NCI-H524 treated with DMSO at 0.1 percent for 48 hours (cell line): Measurements from ENCODE around the gene NETO1.
A peak's percentile ranks its signal among the peaks of the same experiment; 100 is the strongest.

Experiments used
- DNase-seq: peaks from one replicate; lab custom pipeline; 2025; lab: John Stamatoyannopoulos, UW

Gene NETO1, protein sequence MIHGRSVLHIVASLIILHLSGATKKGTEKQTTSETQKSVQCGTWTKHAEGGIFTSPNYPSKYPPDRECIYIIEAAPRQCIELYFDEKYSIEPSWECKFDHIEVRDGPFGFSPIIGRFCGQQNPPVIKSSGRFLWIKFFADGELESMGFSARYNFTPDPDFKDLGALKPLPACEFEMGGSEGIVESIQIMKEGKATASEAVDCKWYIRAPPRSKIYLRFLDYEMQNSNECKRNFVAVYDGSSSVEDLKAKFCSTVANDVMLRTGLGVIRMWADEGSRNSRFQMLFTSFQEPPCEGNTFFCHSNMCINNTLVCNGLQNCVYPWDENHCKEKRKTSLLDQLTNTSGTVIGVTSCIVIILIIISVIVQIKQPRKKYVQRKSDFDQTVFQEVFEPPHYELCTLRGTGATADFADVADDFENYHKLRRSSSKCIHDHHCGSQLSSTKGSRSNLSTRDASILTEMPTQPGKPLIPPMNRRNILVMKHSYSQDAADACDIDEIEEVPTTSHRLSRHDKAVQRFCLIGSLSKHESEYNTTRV

DNA sequence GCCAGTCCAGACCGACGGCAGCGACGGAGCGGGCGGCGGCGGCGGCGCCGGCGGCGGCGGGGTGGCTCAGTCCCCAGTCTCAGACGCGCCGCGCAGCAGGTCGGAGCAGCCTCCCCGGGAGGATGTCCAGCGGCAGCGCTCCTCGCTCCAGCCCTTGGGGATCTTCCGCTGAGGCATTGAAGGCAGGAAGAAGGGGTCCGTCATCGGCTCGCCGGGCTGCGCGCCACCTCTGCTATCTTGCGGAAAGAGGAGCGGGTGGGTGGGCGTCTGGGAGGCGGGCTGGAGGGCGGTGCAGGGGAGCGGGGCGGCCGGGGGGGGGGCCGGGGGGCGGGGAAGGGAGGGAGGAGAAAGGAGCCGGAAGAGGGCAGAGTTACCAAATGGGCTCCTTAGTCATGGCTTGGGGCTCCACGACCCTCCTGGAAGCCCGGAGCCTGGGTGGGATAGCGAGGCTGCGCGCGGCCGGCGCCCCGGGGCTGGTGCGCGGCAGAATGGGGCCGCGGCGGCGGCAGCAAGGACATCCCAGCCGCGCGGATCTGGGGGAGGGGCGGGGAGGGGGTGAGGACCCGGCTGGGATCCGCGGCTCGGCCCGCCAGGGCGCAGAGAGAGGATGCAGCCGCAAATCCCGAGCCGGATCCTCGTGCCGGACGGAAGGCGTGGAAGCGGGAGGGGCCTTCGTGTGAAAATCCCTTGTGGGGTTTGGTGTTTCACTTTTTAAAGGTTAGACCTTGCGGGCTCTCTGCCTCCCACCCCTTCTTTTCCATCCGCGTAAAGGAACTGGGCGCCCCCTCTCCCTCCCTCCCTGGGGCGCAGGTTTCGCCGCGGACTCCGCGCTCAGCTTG, at the start of gene NETO1:
TSS of gene NETO1 (minus strand) at position 242 of the 839 bp plus-strand sequence. CDS start 696 bp downstream, outside the sequence.
- DNase-seq, result no peak

DNA sequence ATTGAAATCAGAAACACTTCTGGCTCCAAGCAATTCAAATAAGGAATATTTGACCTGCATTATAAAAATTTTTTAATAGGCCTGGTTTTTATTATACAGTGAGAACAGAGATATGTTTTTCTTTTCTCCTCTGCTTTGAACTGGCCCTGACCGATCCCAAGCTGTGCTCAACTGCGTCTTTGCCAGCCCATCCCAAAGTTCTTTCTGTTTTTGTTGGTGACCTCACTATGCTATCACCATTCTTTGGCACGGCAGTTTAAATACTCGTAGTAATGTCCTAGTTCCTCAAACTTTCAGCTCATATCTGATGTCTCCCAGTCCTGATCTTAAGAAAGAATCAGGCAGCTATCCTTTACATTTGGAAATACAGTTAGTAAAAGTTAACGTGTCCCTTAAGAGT, 42.3 kb upstream of the NETO1 start:
- DNase-seq, result no peak

DNA sequence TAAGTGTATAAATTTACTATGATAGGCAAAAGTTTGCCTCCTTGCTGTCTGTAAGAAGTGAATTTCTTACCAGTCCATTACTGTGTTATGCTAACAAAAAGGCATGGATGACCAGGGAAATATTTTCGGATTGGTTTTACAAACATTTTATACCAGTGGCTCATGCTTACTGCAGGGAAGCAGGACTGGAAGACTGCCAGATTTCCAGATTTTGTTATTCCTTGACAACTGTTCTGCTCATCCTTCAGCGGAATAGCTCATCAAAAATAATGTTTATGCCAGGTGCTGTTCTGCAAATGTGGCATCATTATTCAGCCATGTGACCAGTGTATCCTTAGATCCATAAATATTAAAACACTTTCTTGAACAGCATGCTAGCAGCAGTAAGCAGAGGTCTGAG, 40.4 kb upstream of the NETO1 start:
- DNase-seq, result peak; percentile 1

DNA sequence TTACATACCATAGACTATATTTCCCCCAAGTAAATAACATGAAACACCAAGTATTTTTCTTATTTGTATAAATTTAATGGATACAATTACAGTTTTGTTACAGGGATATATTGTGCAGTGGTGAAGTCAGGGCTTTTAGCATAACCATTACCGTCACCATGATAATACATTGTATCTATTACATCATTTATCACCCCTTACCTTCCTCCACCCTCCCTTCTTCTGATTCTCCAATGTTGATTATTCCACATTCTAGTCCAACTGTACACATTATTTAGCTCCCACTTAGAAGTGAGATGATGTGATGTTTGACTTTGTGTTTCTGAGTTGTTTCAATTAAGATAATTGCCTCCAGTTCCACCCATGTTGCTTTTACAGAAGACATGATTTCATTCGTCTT, 35.2 kb upstream of the NETO1 start:
- DNase-seq, result no peak

DNA sequence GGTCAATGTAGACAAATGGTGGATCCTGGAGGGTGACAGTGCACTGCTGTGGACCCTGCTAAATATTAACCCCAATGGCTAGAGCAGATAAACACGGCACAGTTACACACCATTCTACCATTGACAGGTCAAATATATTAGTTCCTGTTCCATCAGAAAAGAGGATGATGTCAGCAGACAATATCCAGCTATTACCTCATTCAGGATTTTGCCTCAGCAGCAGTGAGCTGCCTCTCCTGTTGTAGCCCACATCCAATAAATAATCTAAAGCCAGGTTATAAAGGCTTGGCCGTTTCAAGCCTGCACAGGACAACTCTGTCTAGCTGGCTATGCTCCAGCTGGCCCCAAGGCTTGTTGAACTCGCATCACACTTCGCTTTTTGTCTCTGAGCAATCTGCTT, 31.6 kb upstream of the NETO1 start:
- DNase-seq, result no peak

DNA sequence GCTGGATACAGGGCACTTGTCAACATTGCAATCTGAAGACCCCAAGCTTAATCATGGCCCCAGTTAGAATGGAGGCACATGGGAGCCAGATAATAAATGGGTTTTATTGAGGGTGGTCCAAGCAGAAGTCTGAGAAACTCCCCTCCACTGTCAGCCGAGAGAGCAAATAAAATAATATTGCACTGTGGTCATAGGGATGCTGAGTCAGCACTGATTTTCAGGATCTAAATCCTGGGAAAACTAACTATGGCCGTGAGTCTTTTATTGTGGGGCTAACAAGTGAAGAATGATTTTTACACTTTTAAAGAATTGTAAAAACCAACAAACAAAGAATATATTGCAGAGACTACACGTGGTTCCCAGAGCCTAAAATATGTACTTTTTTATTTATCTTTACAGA, 31.1 kb upstream of the NETO1 start:
- no peak for DNase-seq

DNA sequence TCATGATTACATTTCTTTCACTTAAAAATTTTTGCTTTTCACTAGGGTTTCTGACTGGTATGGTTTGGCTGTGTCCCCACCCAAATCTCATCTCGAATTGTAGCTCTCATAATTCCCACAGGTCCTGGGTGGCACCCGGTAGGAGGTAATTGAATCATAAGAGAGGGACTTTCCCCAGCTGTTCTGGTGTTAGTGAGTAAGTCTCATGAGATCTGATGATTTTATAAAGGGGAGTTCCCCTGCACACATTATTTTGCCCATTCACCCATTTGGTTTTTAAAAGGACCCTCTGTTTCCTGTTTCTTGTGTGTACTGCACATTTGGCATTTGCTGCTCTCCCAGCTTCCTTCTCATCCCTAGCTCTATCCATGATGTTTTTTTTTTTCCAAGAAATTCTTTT, 27.8 kb upstream of the NETO1 start:
- no peak for DNase-seq

DNA sequence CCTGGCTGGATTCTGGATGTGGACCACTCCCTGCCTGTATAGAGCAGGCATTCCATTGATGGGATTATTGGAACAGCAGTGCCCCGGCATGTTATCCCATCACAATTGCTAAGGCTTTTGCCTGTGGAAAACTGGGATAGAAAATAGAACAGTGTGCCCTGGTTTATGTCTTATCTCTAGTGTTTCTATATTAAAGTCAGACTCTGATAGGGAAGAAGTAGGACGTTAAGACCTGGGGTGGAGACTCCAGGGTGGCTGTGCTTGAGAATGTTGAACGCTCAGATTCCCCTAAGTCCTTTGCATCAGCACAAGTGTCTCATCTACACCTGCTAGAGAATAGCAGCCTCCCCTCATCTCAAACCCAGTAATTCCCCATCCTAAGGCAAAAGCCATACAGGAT, 10.8 kb upstream of the NETO1 start:
- DNase-seq, result no peak

DNA sequence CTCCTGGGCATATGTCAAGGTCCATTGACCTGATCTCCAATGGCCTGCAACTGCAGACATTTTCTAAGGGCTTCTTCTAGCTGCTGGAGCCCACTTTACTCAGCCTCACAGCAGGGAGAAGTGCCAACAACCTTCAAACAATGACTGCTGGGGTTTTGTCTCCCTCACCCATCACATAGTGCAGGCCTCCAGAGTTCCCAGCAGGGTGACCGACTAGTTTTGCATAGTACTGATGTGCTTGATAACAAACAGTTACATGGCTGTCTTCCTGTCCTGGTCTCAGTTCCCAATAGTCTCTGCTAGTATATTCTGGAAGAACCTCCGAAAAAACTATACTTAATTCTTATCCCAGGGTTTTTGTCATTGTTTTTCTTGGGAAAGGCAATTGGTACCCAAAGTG, 10.4 kb upstream of the NETO1 start:
- no peak for DNase-seq

DNA sequence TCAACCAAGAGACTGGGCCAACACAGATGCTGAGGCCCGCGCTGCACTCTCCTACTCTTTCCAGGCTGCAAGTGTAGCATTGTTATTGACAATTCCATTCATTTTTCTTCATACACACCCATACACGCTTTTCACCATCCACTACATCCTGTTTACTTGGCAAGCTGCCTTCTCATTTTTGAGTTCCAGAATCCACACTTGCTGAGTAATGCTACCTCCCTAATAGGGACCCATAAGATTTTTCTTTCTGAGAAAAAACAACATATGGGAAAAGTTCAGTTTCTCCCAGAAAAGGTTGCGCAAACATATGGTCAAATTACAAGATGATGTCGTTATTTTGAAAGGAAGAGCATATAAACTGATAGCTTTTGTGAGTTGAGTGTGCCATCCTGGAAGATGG, 3.3 kb upstream of the NETO1 start:
- no peak for DNase-seq

DNA sequence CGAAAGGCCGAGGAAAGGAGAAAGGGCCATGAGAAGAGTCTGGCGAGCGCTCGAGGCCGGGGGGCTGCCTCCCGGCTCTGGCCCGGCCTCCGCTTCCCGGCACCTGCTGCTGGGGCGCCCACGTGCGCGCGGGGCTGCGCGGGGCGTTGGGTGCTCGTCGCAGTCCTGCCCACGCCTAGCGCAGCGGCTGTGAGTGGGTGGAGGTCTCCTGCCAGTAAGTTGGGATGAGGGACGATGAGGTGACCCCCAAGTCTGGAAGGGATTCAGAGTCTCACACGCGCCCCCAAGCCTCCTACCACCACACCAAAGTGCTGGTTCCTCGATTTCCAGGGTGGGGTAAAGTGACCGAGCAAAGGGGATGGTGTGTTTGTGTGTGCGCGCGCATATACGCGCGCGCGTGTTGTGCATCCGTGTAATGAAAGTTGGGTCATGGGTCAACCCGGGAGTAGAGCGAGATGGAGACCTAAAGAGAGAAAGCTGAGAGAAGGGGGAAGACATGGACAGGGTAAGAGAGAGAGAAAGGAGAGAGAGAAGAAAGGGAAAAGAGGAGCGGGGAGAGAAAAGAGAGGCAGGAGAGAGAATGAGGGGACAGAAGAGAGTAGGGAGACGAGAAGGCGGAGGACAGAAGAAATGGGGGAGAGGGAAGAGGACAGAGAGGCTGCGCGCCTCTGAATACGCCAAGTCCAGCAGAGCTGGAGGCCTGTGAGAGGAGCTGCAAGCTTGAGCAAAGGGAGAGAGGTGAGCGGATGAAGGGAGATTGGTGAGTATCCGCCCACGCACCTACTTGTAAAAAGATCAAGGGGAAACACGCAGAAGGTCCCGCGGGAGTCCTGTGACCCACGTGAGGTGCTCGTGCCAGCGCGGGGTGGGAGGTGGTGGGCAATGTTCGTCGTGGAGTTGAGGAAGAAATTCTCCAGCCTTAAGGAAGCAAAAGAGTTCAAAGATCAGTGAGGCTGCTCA, 1.7 kb upstream of the NETO1 start:
- DNase-seq, result no peak

DNA sequence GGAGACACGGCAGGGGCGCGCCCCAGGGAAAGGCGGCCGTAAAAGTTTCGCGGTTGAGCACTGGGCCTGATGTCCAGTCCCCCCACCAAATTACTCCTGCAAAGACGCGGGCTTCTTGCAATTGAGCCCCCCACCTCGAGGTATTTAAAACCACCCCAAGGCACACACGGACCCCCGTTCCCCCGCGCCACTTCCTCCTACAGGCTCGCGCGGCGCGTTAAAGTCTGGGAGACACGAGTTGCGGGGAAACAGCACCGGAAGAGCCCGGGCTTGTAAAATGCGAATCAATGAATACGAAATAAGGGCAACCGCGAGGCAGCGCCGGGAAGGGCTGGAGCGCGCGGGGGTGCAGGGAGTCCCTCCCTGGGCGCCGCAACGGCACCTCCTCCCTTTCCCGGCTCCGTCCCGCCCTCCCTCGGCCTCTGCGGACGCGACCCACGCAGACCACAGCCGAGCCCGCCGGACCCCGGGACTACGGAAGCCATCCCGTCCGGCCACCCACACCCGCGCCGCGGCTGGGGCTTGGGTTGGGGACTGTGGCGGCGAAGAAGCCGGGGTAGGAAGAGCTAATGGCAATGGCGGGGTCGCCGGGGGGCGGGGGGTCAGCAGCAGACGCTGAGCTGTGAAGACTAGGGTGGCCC, 918 bp upstream of the NETO1 start:
- DNase-seq, result no peak

DNA sequence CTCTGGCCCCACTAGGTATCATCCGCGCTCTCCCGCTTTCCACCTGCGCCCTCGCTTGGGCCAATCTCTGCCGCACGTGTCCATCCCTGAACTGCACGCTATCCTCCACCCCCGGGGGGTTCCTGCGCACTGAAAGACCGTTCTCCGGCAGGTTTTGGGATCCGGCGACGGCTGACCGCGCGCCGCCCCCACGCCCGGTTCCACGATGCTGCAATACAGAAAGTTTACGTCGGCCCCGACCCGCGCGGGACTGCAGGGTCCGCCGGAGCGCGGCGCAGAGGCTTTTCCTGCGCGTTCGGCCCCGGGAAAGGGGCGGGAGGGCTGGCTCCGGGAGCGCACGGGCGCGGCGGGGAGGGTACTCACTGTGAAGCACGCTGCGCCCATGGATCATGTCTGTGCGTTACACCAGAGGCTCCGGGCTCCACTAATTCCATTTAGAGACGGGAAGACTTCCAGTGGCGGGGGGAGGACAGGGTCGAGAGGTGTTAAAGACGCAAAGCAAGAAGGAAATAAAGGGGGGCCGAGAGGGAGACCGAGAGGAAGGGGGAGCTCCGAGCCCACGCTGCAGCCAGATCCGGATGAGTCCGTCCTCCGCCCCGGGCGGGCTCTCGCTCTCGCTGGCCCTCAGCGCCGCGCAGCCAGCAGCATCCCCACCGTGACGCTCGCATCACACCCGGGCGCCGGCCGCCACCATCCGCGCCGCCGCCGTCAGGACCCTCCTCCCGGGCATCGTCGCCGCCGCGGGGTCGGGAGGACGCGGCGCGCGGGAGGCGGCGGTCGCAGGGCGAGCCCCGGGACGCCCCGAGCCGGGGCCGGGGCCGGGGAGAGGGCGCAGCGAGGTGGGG, 664 bp downstream of the NETO1 start:
- DNase-seq, result no peak

DNA sequence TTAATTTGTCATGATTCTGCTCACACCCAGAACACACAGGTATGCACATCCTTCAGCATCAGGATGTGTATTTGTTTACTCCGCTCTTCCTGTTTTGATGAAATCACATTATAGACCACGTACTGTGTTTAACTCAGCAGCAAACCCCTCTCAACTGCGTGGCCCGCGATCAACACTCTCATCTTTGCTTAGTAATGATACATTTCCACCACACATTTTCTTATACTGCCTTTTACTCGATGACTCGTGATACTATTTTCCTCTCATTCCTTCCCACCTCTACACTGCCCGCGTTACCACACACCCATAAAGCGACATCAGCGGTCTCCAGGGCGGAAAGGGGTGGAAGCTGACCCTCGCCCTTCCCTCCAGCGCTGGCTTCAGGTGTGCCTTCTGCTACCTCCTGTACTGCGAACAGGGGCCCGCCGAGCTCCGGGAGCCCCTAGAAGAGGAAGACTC, 1.3 kb downstream of the NETO1 start:
- no peak for DNase-seq

DNA sequence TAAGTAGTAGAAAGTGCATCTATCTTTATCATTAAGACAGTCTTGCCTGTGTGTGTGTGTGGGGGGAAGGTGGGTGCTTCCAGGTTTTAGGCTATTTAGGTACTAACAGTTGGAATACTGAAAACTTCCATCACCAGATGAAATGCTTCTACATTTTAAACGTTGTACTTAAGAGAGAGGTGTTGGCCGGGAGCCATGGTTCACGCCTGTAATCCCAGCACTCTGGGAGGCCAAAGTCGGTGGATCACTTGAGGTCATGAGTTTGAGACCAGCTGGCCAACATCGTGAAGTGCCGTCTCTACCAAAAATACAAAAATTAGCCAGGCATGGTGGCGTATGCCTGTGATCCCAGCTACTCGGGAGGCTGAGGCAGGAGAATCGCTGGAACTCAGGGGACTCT, 4.0 kb downstream of the NETO1 start:
- no peak for DNase-seq

DNA sequence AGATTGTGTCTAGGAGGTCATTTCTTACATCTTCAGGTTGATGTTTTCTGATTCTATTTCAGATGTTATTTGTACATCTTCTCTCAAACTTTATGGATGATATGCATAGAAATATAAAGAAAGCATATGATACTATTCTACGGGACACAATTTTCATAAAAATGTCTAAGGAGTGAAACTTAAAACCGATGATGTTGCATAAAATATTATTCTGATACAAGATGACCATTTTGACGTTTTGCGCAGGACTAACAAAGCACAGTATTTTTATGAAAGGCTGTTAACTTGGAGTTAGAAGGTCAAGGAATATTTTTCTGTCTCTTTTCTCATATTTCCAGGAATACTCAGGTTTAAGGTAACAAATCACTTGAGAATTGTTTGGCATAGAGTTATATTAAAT, 8.7 kb downstream of the NETO1 start:
- DNase-seq, result no peak

DNA sequence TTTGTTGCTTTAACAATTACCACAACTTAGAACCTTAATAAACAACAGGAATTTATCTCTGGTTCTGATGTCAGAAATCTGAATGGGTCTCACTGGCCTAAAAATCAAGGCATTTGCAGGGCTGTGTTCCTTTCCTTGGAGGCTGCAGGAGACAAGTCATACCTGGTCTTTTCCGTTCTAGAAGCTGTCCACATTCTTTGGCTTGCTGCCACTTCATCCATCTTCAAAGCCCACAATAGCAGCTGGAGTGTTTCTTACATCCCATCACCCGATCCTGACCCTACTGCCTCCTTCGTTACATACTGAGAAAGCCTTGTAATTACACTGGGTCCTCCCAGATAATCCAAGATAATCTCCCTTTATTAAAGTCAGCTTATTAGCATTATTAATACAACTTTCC, 18.1 kb downstream of the NETO1 start:
- DNase-seq, result peak; percentile 36

DNA sequence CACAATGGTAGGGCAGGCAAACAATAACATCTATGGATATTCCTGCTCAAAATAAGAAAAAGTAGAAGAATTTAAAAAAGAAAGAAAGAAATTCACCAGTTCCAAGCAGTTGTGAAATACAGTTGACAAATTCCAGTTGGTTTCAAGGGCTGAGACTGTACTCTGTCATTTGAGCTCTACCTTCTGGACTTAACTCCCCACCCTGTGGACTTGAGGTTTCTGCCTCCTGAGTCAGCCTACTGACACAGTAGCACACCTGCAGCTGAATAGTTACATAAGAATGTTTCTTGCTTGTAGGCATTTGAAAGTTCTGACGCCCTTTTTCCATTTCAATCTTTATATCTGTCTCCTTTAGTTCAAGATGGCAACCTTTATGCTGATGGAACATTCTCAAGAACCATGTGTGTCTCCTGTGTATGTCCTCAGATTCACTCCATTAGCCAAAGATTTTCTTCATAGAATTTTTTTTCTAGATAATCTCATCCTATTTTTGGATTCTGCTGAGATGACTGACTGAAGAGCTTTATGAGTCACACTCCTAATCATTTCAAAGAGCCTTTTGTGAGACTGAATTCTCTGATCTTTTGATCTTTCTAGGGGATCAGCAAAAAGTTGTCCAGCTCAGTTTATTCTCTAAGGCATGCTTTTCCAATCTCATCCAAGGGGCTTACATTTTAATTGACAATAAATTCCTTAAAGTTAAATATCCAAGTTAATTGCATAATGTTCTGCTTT, 19.1 kb downstream of the NETO1 start:
- DNase-seq, result no peak

DNA sequence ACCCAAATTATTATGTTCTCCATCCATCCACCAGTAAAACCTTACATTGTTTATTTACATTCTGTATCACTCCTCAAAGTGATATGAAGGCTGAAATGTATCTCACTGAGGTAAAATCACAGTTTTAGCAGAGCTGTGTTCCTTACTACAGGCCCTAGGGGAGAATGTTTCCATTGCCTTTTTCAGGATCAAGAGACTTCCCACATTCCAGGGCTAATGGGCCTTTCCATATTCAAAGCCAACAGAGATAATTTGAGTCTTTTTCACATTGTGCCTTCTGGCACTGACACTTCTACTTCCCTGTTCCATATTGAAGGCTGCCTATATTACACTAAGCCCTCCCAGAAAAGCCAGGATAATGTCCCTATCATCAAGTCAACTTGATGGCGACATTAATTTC, 20.0 kb downstream of the NETO1 start:
- DNase-seq, result no peak
